ENCODE data around the gene ZFHX3.

Gene ZFHX3

GRCh38 chr16:72852421-72852820 lies 195.5 kb downstream of the ZFHX3 start:
- no peak for DNase-seq (ENCODE audit: low read depth in 2 of 2)

GRCh38 chr16:72850853-72851252 lies 197.1 kb downstream of the ZFHX3 start:
- no peak for DNase-seq (ENCODE audit: low read depth in 2 of 2)

GRCh38 chr16:72850021-72850420 lies 197.9 kb downstream of the ZFHX3 start:
- DNase-seq (ENCODE audit: low read depth in 2 of 2): no peak

GRCh38 chr16:72848759-72849664 lies 198.9 kb downstream of the ZFHX3 start:
- no peak for DNase-seq (ENCODE audit: low read depth in 2 of 2)

GRCh38 chr16:72848028-72848400 lies 199.9 kb downstream of the ZFHX3 start:
- no peak for DNase-seq (ENCODE audit: low read depth in 2 of 2)

- DNase-seq (ENCODE audit: low read depth in 2 of 2): no peak
These were observed 200.5 kb downstream of the ZFHX3 start for GRCh38 chr16:72847187-72848027.

- no peak for DNase-seq (ENCODE audit: low read depth in 2 of 2)
These were observed 201.3 kb downstream of the ZFHX3 start for GRCh38 chr16:72846594-72846993.

- no peak for DNase-seq (ENCODE audit: low read depth in 2 of 2)
These were observed 202.5 kb downstream of the ZFHX3 start for GRCh38 chr16:72845322-72846020.

GRCh38 chr16:72844225-72844920 lies 203.6 kb downstream of the ZFHX3 start:
- DNase-seq (ENCODE audit: low read depth in 2 of 2): no peak

- DNase-seq (ENCODE audit: low read depth in 2 of 2): no peak
These were observed 206.4 kb downstream of the ZFHX3 start for GRCh38 chr16:72841506-72841905.

- no peak for DNase-seq (ENCODE audit: low read depth in 2 of 2)
These were observed 207.1 kb downstream of the ZFHX3 start for GRCh38 chr16:72840631-72841381.

GRCh38 chr16:72838951-72839350 lies 209.0 kb downstream of the ZFHX3 start:
- DNase-seq (ENCODE audit: low read depth in 2 of 2): no peak

- no peak for DNase-seq (ENCODE audit: low read depth in 2 of 2)
These were observed 209.4 kb downstream of the ZFHX3 start for GRCh38 chr16:72838586-72838910.

GRCh38 chr16:72837846-72838585 lies 209.9 kb downstream of the ZFHX3 start:
- no peak for DNase-seq (ENCODE audit: low read depth in 2 of 2)

- no peak for DNase-seq (ENCODE audit: low read depth in 2 of 2)
These were observed 210.9 kb downstream of the ZFHX3 start for GRCh38 chr16:72836985-72837384.

GRCh38 chr16:72836181-72836580 lies 211.7 kb downstream of the ZFHX3 start:
- no peak for DNase-seq (ENCODE audit: low read depth in 2 of 2)

- no peak for DNase-seq (ENCODE audit: low read depth in 2 of 2)
These were observed 212.8 kb downstream of the ZFHX3 start for GRCh38 chr16:72835086-72835485.

- DNase-seq (ENCODE audit: low read depth in 2 of 2): no peak
These were observed 213.4 kb downstream of the ZFHX3 start for GRCh38 chr16:72834499-72834898.

GRCh38 chr16:72833969-72834368 lies 214.0 kb downstream of the ZFHX3 start:
- no peak for DNase-seq (ENCODE audit: low read depth in 2 of 2)

- no peak for DNase-seq (ENCODE audit: low read depth in 2 of 2)
These were observed 214.4 kb downstream of the ZFHX3 start for GRCh38 chr16:72833482-72833881.

Measured in stimulated activated CD4-positive, alpha-beta T cell treated with anti-CD3 and anti-CD28 coated beads, Interleukin-12 subunit alpha, Interleukin-12 subunit beta, amount 100 ng/mL, for 24 hours (primary cell).